Fibroblast of lung (primary cell): ENCODE measurements around the gene FAM114A1. TPM values are rescaled to one million over a fixed set of nuclear protein-coding genes. Genes with fewer than 3 reads are reported as not detected.

Experiments used
- DNase-seq, 2 donors: peaks; one replicate each; pipeline versions ENCODE4 v3.0.0 to v3.0.0-alpha.2; 2010; ENCODE audit warnings: low read depth in 2 of 2
- H2AFZ ChIP-seq: 2 replicates; pipeline ENCODE4 v1.5.1; 2012; ENCODE audit warnings: low read length, control low read depth, inconsistent platforms
- H3K27ac ChIP-seq: 2 replicates; pipeline ENCODE4 v1.5.1; 2011; ENCODE audit warnings: low read length, control low read depth; ENCODE audit not compliant: insufficient read depth
- H3K27me3 ChIP-seq: 2 replicates; pipeline ENCODE4 v1.5.1; 2011; ENCODE audit warnings: mild to moderate bottlenecking, low read length; ENCODE audit not compliant: control insufficient read depth, insufficient read depth
- H3K36me3 ChIP-seq: 2 replicates; pipeline ENCODE4 v1.5.1; 2011; ENCODE audit warnings: low read length; ENCODE audit not compliant: control insufficient read depth, insufficient read depth
- H3K4me1 ChIP-seq: 2 replicates; pipeline ENCODE4 v1.5.1; 2011; ENCODE audit warnings: low read length; ENCODE audit not compliant: control insufficient read depth, insufficient read depth; ENCODE audit errors: extremely low read depth
- H3K4me2 ChIP-seq: 2 replicates; pipeline ENCODE4 v1.5.1; 2011; ENCODE audit warnings: low read length, control low read depth; ENCODE audit not compliant: insufficient read depth; ENCODE audit errors: extremely low read depth
- H3K4me3 ChIP-seq, 4 experiments: fragments of 200-600 bp in 1 of 4; sonication (generic) in 1 of 4; replicated peaks in 1 of 4; 2 replicates each; pipeline ENCODE4 v1.5.1; 2011 to 2016; ENCODE audit warnings: low read length in 4 of 4, low read depth in 3 of 4, mild to moderate bottlenecking in 3 of 4, control low read depth in 2 of 4, inconsistent platforms in 1 of 4, mixed read lengths in 1 of 4; ENCODE audit not compliant: insufficient read depth in 1 of 4; ENCODE audit errors: control extremely low read depth in 1 of 4
- H3K79me2 ChIP-seq: 2 replicates; pipeline ENCODE4 v1.5.1; 2012; ENCODE audit warnings: mild to moderate bottlenecking, low read length, inconsistent platforms; ENCODE audit not compliant: control insufficient read depth, insufficient read depth
- H3K9ac ChIP-seq: 2 replicates; pipeline ENCODE4 v1.5.1; 2011; ENCODE audit warnings: mild to moderate bottlenecking, low read length, control low read depth; ENCODE audit not compliant: insufficient read depth
- H3K9me3 ChIP-seq: 2 replicates; pipeline ENCODE4 v1.5.1; 2012; ENCODE audit warnings: low read depth, low read length; ENCODE audit not compliant: control insufficient read depth, insufficient read depth
- H4K20me1 ChIP-seq: 2 replicates; pipeline ENCODE4 v1.5.1; 2011; ENCODE audit warnings: low read length; ENCODE audit not compliant: control insufficient read depth, insufficient read depth; ENCODE audit errors: extremely low read depth
- CTCF ChIP-seq, 2 donors: IDR thresholded peaks in 1 of 2; conservative IDR thresholded peaks in 1 of 2; 1 replicate in 1 of 2; 2 replicates in 1 of 2; pipeline ENCODE4 v1.5.1; 2011 to 2012; ENCODE audit warnings: low read length in 2 of 2, control low read depth in 1 of 2, inconsistent platforms in 1 of 2, low read depth in 1 of 2, mild to moderate bottlenecking in 1 of 2
- EZH2 ChIP-seq: IDR thresholded peaks from 2 replicates; pipeline ENCODE4 v1.5.1; 2012; ENCODE audit warnings: low read length, control low read depth, mild to moderate bottlenecking; ENCODE audit errors: missing control alignments
- polyA plus RNA-seq, 2 donors: library from polyadenylated mRNA; depleted of rRNA in 1 of 2; stranded (reverse) in 1 of 2; unstranded in 1 of 2; fragments of >200 nt; gene quantifications; 2 replicates each; pipeline ENCODE4 v1.2.1, GENCODE V29; 2011 to 2012; ENCODE audit warnings: missing spikeins in 1 of 2
- total RNA-seq: library from RNA; depleted of rRNA; stranded (reverse); fragments of >200 nt; gene quantifications from 2 replicates; pipeline ENCODE4 v1.2.1, GENCODE V29; 2014

Gene FAM114A1
- total and polyA plus RNA-seq, 2 donors (not counting 1 experiment from before 2014, with no cell fraction given), result 296 to 402 TPM

GRCh38 chr4:38930707-38931106 lies 63.1 kb downstream of the FAM114A1 start:
- DNase-seq, result no peak
- Histone ChIP-seq H3K9ac (no peak overlapping the region), H4K20me1 (no peaks in the 10 kb centered on the region), H3K4me3 (no peak overlapping the region), H3K27me3 (no peaks in the 10 kb centered on the region), H2AFZ (no peak overlapping the region), H3K27ac (no peak overlapping the region), H3K9me3 (no peaks in the 10 kb centered on the region), H3K79me2 (no peaks in the 10 kb centered on the region), H3K4me2 (no peak overlapping the region), H3K36me3 (peaks cover 15% of the 10 kb centered on the region), H3K4me1 (no peaks in the 10 kb centered on the region)
- TF ChIP-seq EZH2 (no peak), CTCF (conservative IDR thresholded peaks at IDR 0.05 in 1 of 2, IDR thresholded peaks at IDR 0.05 in 1 of 2; ENCODE audit: low read depth in 1 of 2, low read length in 2 of 2) (no peak)

- no peaks in the 10 kb centered on the region for H3K79me2 ChIP-seq
- DNase-seq, result no peak
- peaks cover 15% of the 10 kb centered on the region for H3K36me3 ChIP-seq
- no peak for TF ChIP-seq CTCF (conservative IDR thresholded peaks at IDR 0.05 in 1 of 2, IDR thresholded peaks at IDR 0.05 in 1 of 2; ENCODE audit: low read depth in 1 of 2, low read length in 2 of 2)
- TF ChIP-seq EZH2, result no peak
- H3K9me3 ChIP-seq, result no peaks in the 10 kb centered on the region
- H4K20me1 ChIP-seq, result no peaks in the 10 kb centered on the region
- H3K4me1 ChIP-seq, result no peaks in the 10 kb centered on the region
- no peaks in the 10 kb centered on the region for H3K27me3 ChIP-seq
- no peak overlapping the region for H2AFZ ChIP-seq
- no peak overlapping the region for H3K4me2 ChIP-seq
- no peak overlapping the region for H3K4me3 ChIP-seq
- H3K27ac ChIP-seq, result no peak overlapping the region
- no peak overlapping the region for H3K9ac ChIP-seq
Measured at GRCh38 chr4:38931125-38931524, 63.5 kb downstream of the FAM114A1 start.

GRCh38 chr4:38935391-38936073 lies 67.9 kb downstream of the FAM114A1 start:
- H3K9me3 ChIP-seq, result no peaks in the 10 kb centered on the region
- no peak overlapping the region for H3K27ac ChIP-seq
- no peaks in the 10 kb centered on the region for H3K27me3 ChIP-seq
- H3K79me2 ChIP-seq, result no peaks in the 10 kb centered on the region
- no peak overlapping the region for H3K9ac ChIP-seq
- TF ChIP-seq CTCF (conservative IDR thresholded peaks at IDR 0.05 in 1 of 2, IDR thresholded peaks at IDR 0.05 in 1 of 2; ENCODE audit: low read depth in 1 of 2, low read length in 2 of 2) (no peak), EZH2 (no peak)
- no peak overlapping the region for H3K4me2 ChIP-seq
- H4K20me1 ChIP-seq, result no peaks in the 10 kb centered on the region
- H2AFZ ChIP-seq, result no peak overlapping the region
- no peaks in the 10 kb centered on the region for H3K4me1 ChIP-seq
- peaks cover 12% of the 10 kb centered on the region for H3K36me3 ChIP-seq
- no peak overlapping the region for H3K4me3 ChIP-seq
- DNase-seq, result no peak
